HL-60 (cell line): ENCODE measurements around the gene RBFOX2.

Experiments used
- DNase-seq, 2 experiments: peaks; one replicate each; pipeline ENCODE4 v3.0.0-alpha.2; 2010 to 2020; ENCODE audit warnings: low read depth in 1 of 2, low spot score in 1 of 2
- H3K27ac ChIP-seq: fragments of 250-450 bp; sonication (Bioruptor Pico); replicated peaks from 2 replicates; pipeline ENCODE4 v1.5.1; 2020; ENCODE audit warnings: mild to moderate bottlenecking, moderate library complexity
- H3K27me3 ChIP-seq: fragments of 250-450 bp; sonication (Bioruptor Pico); 2 replicates; pipeline ENCODE4 v1.5.1; 2021; ENCODE audit warnings: mild to moderate bottlenecking, moderate library complexity; ENCODE audit not compliant: insufficient read depth, poor library complexity, severe bottlenecking
- H3K4me3 ChIP-seq: replicated peaks from 2 replicates; pipeline ENCODE4 v1.5.1; 2011; ENCODE audit warnings: mild to moderate bottlenecking, control low read depth, low read length; ENCODE audit not compliant: insufficient read depth
- GABPA ChIP-seq: IDR thresholded peaks from 2 replicates; pipeline ENCODE4 v1.6.1; 2012; ENCODE audit warnings: low read depth
- POLR2AphosphoS5 ChIP-seq: IDR thresholded peaks from 2 replicates; pipeline ENCODE4 v1.6.1; 2012; ENCODE audit warnings: low read depth
- REST ChIP-seq: IDR thresholded peaks from 2 replicates; pipeline ENCODE4 v1.6.1; 2012; ENCODE audit warnings: low read depth; ENCODE audit not compliant: insufficient replicate concordance
- SPI1 ChIP-seq: IDR thresholded peaks from 2 replicates; pipeline ENCODE4 v1.6.1; 2012; ENCODE audit warnings: low read depth, mild to moderate bottlenecking, borderline replicate concordance
- TF ChIP-seq, protein P1 (sequence below): IDR thresholded peaks from one replicate; pipeline ENCODE4 v1.5.1; 2011; ENCODE audit warnings: low read length, control low read depth, inconsistent platforms; ENCODE audit not compliant: insufficient read depth

The RBFOX2 gene

GRCh38 chr22:35769974-35770373 is 258.6 kb downstream of the RBFOX2 start:
- H3K27ac ChIP-seq = no peak overlapping the region
- DNase-seq = no peak

DNA sequence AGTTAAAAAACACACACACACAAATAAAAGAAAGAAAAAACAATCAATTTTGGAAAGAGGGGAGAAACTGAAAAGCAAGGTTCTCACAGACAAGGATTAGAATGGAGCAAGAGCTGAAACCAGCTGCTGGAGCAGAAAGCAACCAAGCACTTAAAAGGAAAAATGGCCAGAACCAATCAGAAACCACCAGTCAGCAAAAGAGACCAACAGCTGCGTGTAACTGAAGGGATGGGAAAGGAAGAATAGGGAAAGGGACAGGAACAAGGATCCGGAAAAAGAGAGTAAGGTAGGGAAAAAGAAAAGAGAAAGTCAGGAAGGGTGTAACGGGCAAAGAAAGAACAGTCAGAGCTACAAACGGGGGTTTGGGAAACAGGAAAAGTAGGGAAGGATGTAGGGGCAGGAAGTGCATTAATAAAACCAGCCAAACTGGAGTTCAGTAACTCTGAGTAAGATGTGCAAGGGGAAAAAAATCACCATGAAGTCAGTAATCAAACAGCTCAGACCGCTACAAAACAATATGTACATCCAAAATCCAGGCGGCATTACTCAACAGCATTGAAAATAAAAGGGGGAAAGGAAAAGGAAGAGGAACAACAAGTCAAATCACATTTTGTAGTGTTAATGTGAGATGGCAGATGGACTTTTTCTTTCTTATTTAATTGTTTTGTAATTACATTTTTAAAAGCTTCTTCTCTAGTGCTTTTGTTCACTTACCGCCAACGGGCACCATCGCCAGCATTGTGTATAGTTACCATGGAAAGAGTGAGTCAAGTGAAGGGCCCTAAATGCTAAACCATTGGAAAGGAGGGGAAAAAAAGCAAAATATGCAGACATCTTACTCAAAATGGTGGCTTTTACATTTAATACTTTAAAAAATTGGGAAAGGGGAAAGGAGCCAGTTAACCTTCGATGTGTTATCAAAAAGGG is 261.7 kb downstream of the RBFOX2 start:
- no peak overlapping the region for H3K4me3 ChIP-seq
- H3K27ac ChIP-seq = no peak overlapping the region
- peaks cover 6% of the 10 kb centered on the region for H3K27me3 ChIP-seq
- DNase-seq = no peak
- TF ChIP-seq, protein P1, sequence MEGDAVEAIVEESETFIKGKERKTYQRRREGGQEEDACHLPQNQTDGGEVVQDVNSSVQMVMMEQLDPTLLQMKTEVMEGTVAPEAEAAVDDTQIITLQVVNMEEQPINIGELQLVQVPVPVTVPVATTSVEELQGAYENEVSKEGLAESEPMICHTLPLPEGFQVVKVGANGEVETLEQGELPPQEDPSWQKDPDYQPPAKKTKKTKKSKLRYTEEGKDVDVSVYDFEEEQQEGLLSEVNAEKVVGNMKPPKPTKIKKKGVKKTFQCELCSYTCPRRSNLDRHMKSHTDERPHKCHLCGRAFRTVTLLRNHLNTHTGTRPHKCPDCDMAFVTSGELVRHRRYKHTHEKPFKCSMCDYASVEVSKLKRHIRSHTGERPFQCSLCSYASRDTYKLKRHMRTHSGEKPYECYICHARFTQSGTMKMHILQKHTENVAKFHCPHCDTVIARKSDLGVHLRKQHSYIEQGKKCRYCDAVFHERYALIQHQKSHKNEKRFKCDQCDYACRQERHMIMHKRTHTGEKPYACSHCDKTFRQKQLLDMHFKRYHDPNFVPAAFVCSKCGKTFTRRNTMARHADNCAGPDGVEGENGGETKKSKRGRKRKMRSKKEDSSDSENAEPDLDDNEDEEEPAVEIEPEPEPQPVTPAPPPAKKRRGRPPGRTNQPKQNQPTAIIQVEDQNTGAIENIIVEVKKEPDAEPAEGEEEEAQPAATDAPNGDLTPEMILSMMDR = no peak
- TF ChIP-seq GABPA = no peak
- no peak for TF ChIP-seq REST
- no peak for TF ChIP-seq SPI1
- no peak for TF ChIP-seq POLR2AphosphoS5

More at GRCh38 chr22:35769974-35770373, 258.6 kb downstream of the RBFOX2 start:
- peaks cover 21% of the 10 kb centered on the region for H3K27me3 ChIP-seq
- H3K4me3 ChIP-seq = no peak overlapping the region
- TF ChIP-seq REST = no peak

DNA sequence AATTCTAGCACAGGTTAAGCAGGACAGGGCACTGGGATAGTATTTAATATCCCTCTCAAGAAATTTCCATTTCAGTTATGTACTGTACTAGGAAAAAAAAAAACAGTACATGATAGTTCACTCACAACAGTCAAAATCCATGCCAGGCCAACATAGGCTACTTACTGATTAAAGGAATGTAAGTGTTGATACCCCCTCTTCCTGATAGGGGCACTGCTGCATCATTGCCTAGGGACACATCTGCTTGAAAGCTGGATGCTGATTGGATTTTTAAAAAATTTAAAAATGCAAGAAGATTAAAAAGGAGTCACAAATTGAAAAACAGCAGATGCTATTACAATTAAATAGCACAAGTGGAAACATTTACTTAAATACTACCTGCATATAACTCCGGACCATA is 267.6 kb downstream of the RBFOX2 start:
- H3K4me3 ChIP-seq = no peak overlapping the region
- TF ChIP-seq SPI1 (no peak), POLR2AphosphoS5 (no peak)
- H3K27me3 ChIP-seq = no peaks in the 10 kb centered on the region
- DNase-seq = no peak
- no peak overlapping the region for H3K27ac ChIP-seq

GRCh38 chr22:35758394-35758793 is 270.2 kb downstream of the RBFOX2 start:
- TF ChIP-seq GABPA (no peak), POLR2AphosphoS5 (no peak), SPI1 (no peak; the same call in 1 of the 2 replicates), REST (no peak)
- TF ChIP-seq, protein P1 = no peak

More at GRCh38 chr22:35758394-35758793, 270.2 kb downstream of the RBFOX2 start:
- no peak for DNase-seq
- Histone ChIP-seq H3K27ac (no peak overlapping the region), H3K4me3 (no peak overlapping the region), H3K27me3 (no peaks in the 10 kb centered on the region)
